Ovary (tissue), 9 donors: Measurements from ENCODE around the gene TCF12. TPM values are rescaled to one million over a fixed set of nuclear protein-coding genes. Genes with fewer than 3 reads are reported as not detected.

ENCODE experiments used
- DNase-seq, 5 donors: peaks; one replicate each; pipeline ENCODE4 v3.0.0-alpha.2; 2019 to 2020
- H3K27ac ChIP-seq, 2 donors: fragments of 200-600 bp; one replicate each; pipeline versions ENCODE4 v1.5.1 to v1.8.0; 2019 to 2022
- H3K27me3 ChIP-seq: fragments of 200-600 bp; one replicate; pipeline ENCODE4 v1.8.0; 2022
- H3K36me3 ChIP-seq: fragments of 200-600 bp; sonication (generic); one replicate; pipeline ENCODE4 v1.5.1; 2019
- H3K4me1 ChIP-seq: one replicate; pipeline ENCODE4 v1.8.1; 2013; ENCODE audit warnings: mild to moderate bottlenecking, moderate library complexity; ENCODE audit not compliant: insufficient read depth
- H3K4me3 ChIP-seq: fragments of 200-600 bp; sonication (generic); one replicate; pipeline ENCODE4 v1.5.1; 2017
- H3K9me3 ChIP-seq, 2 donors: fragments of 200-600 bp in 1 of 2; sonication (generic) in 1 of 2; one replicate each; pipeline versions ENCODE4 v1.5.1 to v1.8.1; 2013 to 2019; ENCODE audit warnings: mild to moderate bottlenecking in 1 of 2, moderate library complexity in 1 of 2
- CTCF ChIP-seq, 3 donors: fragments of 450-650 bp in 2 of 3; fragments of 200-600 bp in 1 of 3; IDR thresholded peaks; one replicate each; pipeline versions ENCODE4 v1.5.1 to v1.8.0; 2016 to 2022; ENCODE audit warnings: antibody characterized with exemption in 3 of 3, mild to moderate bottlenecking in 1 of 3
- EP300 ChIP-seq: sonication (generic); formaldehyde crosslinking; IDR thresholded peaks from one replicate; pipeline ENCODE4 v1.6.1; 2017; ENCODE audit warnings: antibody characterized with exemption
- POLR2A ChIP-seq: fragments of 450-650 bp; IDR thresholded peaks from one replicate; pipeline ENCODE4 v1.6.1; 2017; ENCODE audit warnings: antibody characterized with exemption, mild to moderate bottlenecking, moderate library complexity
- WGBS, 3 donors: extraction: QIAGEN DNeasy Blood & Tissue Kit in 1 of 3; methylation state at CpG; one replicate each; pipeline versions ENCODE4 v1.1.5 to v1.1.7; 2013 to 2017; 5-methylcytosine and 5-hydroxymethylcytosine counted together
- intact Hi-C, 4 donors: fragments of 100-400 bp; cut with DNase I; formaldehyde crosslinking; loops; one replicate each; pipeline versions ENCODE4 v1.11.0 to v1.15.1; 2022 to 2023
- polyA plus RNA-seq, 2 donors: library from polyadenylated mRNA; stranded (reverse); fragments of 200-250 nt in 1 of 2; fragments of 350-450 nt in 1 of 2; fragmentation: Illumina TruSeq in 1 of 2; extraction: RNeasy Lipid Tissue Mini Kit (QIAGEN cat#74804) in 1 of 2; gene quantifications; one replicate each; pipeline ENCODE4 v1.2.3, GENCODE V29; 2013 to 2014
- total RNA-seq, 7 donors: library from RNA; depleted of rRNA in 2 of 7; stranded (reverse); fragments of >200 nt in 2 of 7; fragmentation: NEBNext Ultra II Directional in 3 of 7; extraction: Animal tissue kit (Norgen Biotek cat#: 25700) in 3 of 7; gene quantifications; one replicate each; pipeline versions ENCODE4 v1.1.0 to v1.2.4, GENCODE V29; 2016 to 2023
- donor health status: DM: no; HTN: no; CAD: no; lungs with moderate emphysema.
- donor health status: DM: no; HTN: no; CAD: no.
- donor health status: Bipolar disorder and iron deficiency.
- donor health status: DM: yes; HTN: yes; CAD: no.
- donor health status: DM: no; HTN: no; CAD: no.
- donor health status: DM: yes; HTN: yes; CAD: no.

The TCF12 gene
- total and polyA plus RNA-seq, 9 donors, result 28.6 to 150 (median 116) TPM

- Histone ChIP-seq H3K27ac (no peak overlapping the region), H3K27me3 (no peaks in the 10 kb centered on the region), H3K4me1 (peaks cover 3% of the 10 kb centered on the region), H3K36me3 (no peaks in the 10 kb centered on the region), H3K9me3 (no peaks in the 10 kb centered on the region), H3K4me3 (no peak overlapping the region)
- intact Hi-C loops, result no loop called here
- no peak for DNase-seq
- no peak for TF ChIP-seq EP300
- TF ChIP-seq POLR2A, result no peak
- no peak for TF ChIP-seq CTCF (IDR thresholded peaks at IDR 0.05)
- WGBS, 3 donors, result 0 to 44% (median 18%) methylated on average over 1 of the region's 1 CpG
These were observed 302.7 kb downstream of the TCF12 start for GRCh38 chr15:57221134-57221533.

- TF ChIP-seq EP300 (no peak), CTCF (IDR thresholded peaks at IDR 0.05) (no peak), POLR2A (no peak)
- H3K9me3 ChIP-seq, result no peaks in the 10 kb centered on the region
- H3K27ac ChIP-seq, result no peak overlapping the region
- no peak for DNase-seq
- peaks cover 4% of the 10 kb centered on the region for H3K4me1 ChIP-seq
- H3K36me3 ChIP-seq, result no peaks in the 10 kb centered on the region
- intact Hi-C loops, result no loop called here
- H3K27me3 ChIP-seq, result no peaks in the 10 kb centered on the region
- H3K4me3 ChIP-seq, result no peak overlapping the region
- 82 to 86% (median 84%) methylated on average over 2 of the region's 2 CpGs for WGBS, 3 donors
These were observed 304.9 kb downstream of the TCF12 start for GRCh38 chr15:57223345-57223744.

GRCh38 chr15:57223887-57224286 lies 305.4 kb downstream of the TCF12 start:
- Histone ChIP-seq H3K36me3 (no peaks in the 10 kb centered on the region), H3K4me1 (peaks cover 4% of the 10 kb centered on the region), H3K27ac (no peak overlapping the region), H3K4me3 (no peak overlapping the region), H3K9me3 (no peaks in the 10 kb centered on the region), H3K27me3 (no peaks in the 10 kb centered on the region)
- DNase-seq, result no peak
- intact Hi-C loops, result no loop called here
- WGBS, 3 donors, result 86 to 91% (median 87%) methylated on average over 2 of the region's 2 CpGs
- TF ChIP-seq POLR2A (no peak), CTCF (IDR thresholded peaks at IDR 0.05) (no peak), EP300 (no peak)

GRCh38 chr15:57224664-57225063 lies 306.2 kb downstream of the TCF12 start:
- H3K27me3 ChIP-seq, result no peaks in the 10 kb centered on the region
- H3K4me3 ChIP-seq, result no peak overlapping the region
- H3K27ac ChIP-seq, result no peak overlapping the region
- no peak for DNase-seq
- intact Hi-C loops, result no loop called here
- H3K4me1 ChIP-seq, result peaks cover 3% of the 10 kb centered on the region
- H3K36me3 ChIP-seq, result no peaks in the 10 kb centered on the region
- TF ChIP-seq CTCF (IDR thresholded peaks at IDR 0.05) (no peak), EP300 (no peak), POLR2A (no peak)
- no peaks in the 10 kb centered on the region for H3K9me3 ChIP-seq
- WGBS, 3 donors, result 14 to 20% (median 18%) methylated on average over 2 of the region's 2 CpGs

- no peak overlapping the region for H3K27ac ChIP-seq
- intact Hi-C loops, result no loop called here
- H3K4me1 ChIP-seq, result peaks cover 1% of the 10 kb centered on the region
- H3K9me3 ChIP-seq, result no peaks in the 10 kb centered on the region
- H3K27me3 ChIP-seq, result no peaks in the 10 kb centered on the region
- H3K36me3 ChIP-seq, result no peaks in the 10 kb centered on the region
- WGBS, 3 donors, result 69 to 87% (median 86%) methylated on average over 3 of the region's 3 CpGs
- no peak for TF ChIP-seq EP300
- no peak overlapping the region for H3K4me3 ChIP-seq
- DNase-seq, result no peak
These were observed 308.7 kb downstream of the TCF12 start for GRCh38 chr15:57227166-57227565.
